ENCODE data around the gene R3HDM1.

The R3HDM1 gene

GRCh38 chr2:135510577-135510976 is 20.7 kb upstream of the R3HDM1 start:
- TF ChIP-seq CTCF (IDR thresholded peaks at IDR 0.05; ENCODE audit: insufficient read depth, low read length, poor library complexity, severe bottlenecking) (no peak), EZH2phosphoT487 (conservative IDR thresholded peaks at IDR 0.05; ENCODE audit: low read length) (no peak)
- Histone ChIP-seq H3K27me3 (ENCODE audit: low read length) (no peaks in the 10 kb centered on the region), H3K4me3 (ENCODE audit: insufficient read depth, low read length, poor library complexity, severe bottlenecking) (no peak overlapping the region), H3K27ac (ENCODE audit: low read depth, low read length) (no peak overlapping the region), H3K4me2 (ENCODE audit: low read depth, low read length, poor library complexity, severe bottlenecking) (no peak overlapping the region), H3K36me3 (ENCODE audit: low read length) (no peaks in the 10 kb centered on the region; the same call in 1 of the 2 replicates), H3K9me2 (replicated peaks; ENCODE audit: insufficient read depth, low read length) (no peaks in the 10 kb centered on the region), H2AFZ (ENCODE audit: low read depth, low read length, severe bottlenecking) (no peak overlapping the region), H3F3A (ENCODE audit: insufficient read depth) (no peaks in the 10 kb centered on the region), H3K9me3 (ENCODE audit: insufficient read depth, low read length) (no peaks in the 10 kb centered on the region), H3K9ac (ENCODE audit: low read length) (no peak overlapping the region), H4K20me1 (ENCODE audit: low read depth, low read length) (0 out of 2 replicates have a peak, but pooled peaks cover 3% of the 10 kb centered on the region), H3K79me2 (ENCODE audit: insufficient read depth, low read length) (0 out of 2 replicates have a peak, but pooled peaks cover 5% of the 10 kb centered on the region)

- no peak overlapping the region for H3K27ac ChIP-seq (ENCODE audit: low read depth, low read length)
- H3K9me2 ChIP-seq (replicated peaks; ENCODE audit: insufficient read depth, low read length): no peaks in the 10 kb centered on the region
- no peaks in the 10 kb centered on the region for H3F3A ChIP-seq (ENCODE audit: insufficient read depth)
- no peaks in the 10 kb centered on the region; the same call in 1 of the 2 replicates for H3K36me3 ChIP-seq (ENCODE audit: low read length)
- no peak overlapping the region for H3K4me2 ChIP-seq (ENCODE audit: low read depth, low read length, poor library complexity, severe bottlenecking)
- H2AFZ ChIP-seq (ENCODE audit: low read depth, low read length, severe bottlenecking): no peak overlapping the region
- TF ChIP-seq EZH2phosphoT487 (conservative IDR thresholded peaks at IDR 0.05; ENCODE audit: low read length) (no peak), CTCF (IDR thresholded peaks at IDR 0.05; ENCODE audit: insufficient read depth, low read length, poor library complexity, severe bottlenecking) (no peak)
- no peak overlapping the region for H3K9ac ChIP-seq (ENCODE audit: low read length)
- no peak overlapping the region for H3K4me3 ChIP-seq (ENCODE audit: insufficient read depth, low read length, poor library complexity, severe bottlenecking)
- 0 out of 2 replicates have a peak, but pooled peaks cover 3% of the 10 kb centered on the region for H3K79me2 ChIP-seq (ENCODE audit: insufficient read depth, low read length)
- H3K9me3 ChIP-seq (ENCODE audit: insufficient read depth, low read length): no peaks in the 10 kb centered on the region
- 0 out of 2 replicates have a peak, but pooled peaks cover 3% of the 10 kb centered on the region for H4K20me1 ChIP-seq (ENCODE audit: low read depth, low read length)
- no peaks in the 10 kb centered on the region for H3K27me3 ChIP-seq (ENCODE audit: low read length)
These were observed 19.2 kb upstream of the R3HDM1 start for GRCh38 chr2:135512099-135512498.

- peaks cover 6% of the 10 kb centered on the region; the same call in 1 of the 2 replicates for H3K36me3 ChIP-seq (ENCODE audit: low read length)
- TF ChIP-seq CTCF (IDR thresholded peaks at IDR 0.05; ENCODE audit: insufficient read depth, low read length, poor library complexity, severe bottlenecking) (no peak), EZH2phosphoT487 (conservative IDR thresholded peaks at IDR 0.05; ENCODE audit: low read length) (no peak)
- no peaks in the 10 kb centered on the region for H3K9me2 ChIP-seq (replicated peaks; ENCODE audit: insufficient read depth, low read length)
- no peaks in the 10 kb centered on the region for H3K27me3 ChIP-seq (ENCODE audit: low read length)
- no peaks in the 10 kb centered on the region for H3K9me3 ChIP-seq (ENCODE audit: insufficient read depth, low read length)
- no peak overlapping the region for H2AFZ ChIP-seq (ENCODE audit: low read depth, low read length, severe bottlenecking)
- no peak overlapping the region for H3K27ac ChIP-seq (ENCODE audit: low read depth, low read length)
- no peaks in the 10 kb centered on the region for H4K20me1 ChIP-seq (ENCODE audit: low read depth, low read length)
- H3K4me3 ChIP-seq (ENCODE audit: insufficient read depth, low read length, poor library complexity, severe bottlenecking): no peak overlapping the region
- peaks cover 5% of the 10 kb centered on the region; the same call in 1 of the 2 replicates for H3F3A ChIP-seq (ENCODE audit: insufficient read depth)
- H3K79me2 ChIP-seq (ENCODE audit: insufficient read depth, low read length): peaks cover 78% of the 10 kb centered on the region
- H3K9ac ChIP-seq (ENCODE audit: low read length): no peak overlapping the region
- no peak overlapping the region for H3K4me2 ChIP-seq (ENCODE audit: low read depth, low read length, poor library complexity, severe bottlenecking)
These were observed 5.5 kb upstream of the R3HDM1 start for GRCh38 chr2:135525786-135526185.
